DOHH2 (cell line): Measurements from ENCODE around the gene OLFML2A.

Experiments
- H3F3A ChIP-seq: fragments of 200-600 bp; sonication (generic), shearing (Covaris generic); 2 replicates; pipeline ENCODE4 v1.6.0; 2016; ENCODE audit warnings: antibody characterized with exemption, mild to moderate bottlenecking; ENCODE audit not compliant: control insufficient read depth, insufficient read depth
- H3K27ac ChIP-seq: fragments of 200-600 bp; sonication (generic); 2 replicates; pipeline ENCODE4 v1.5.1; 2014; ENCODE audit warnings: low read depth, mild to moderate bottlenecking, low read length, moderate library complexity
- H3K27me3 ChIP-seq: fragments of 200-600 bp; sonication (generic); 2 replicates; pipeline ENCODE4 v1.6.1; 2014; ENCODE audit warnings: mild to moderate bottlenecking, low read length, mixed read lengths; ENCODE audit not compliant: control insufficient read depth
- H3K36me3 ChIP-seq: fragments of 200-600 bp; sonication (generic); 2 replicates; pipeline ENCODE4 v1.6.1; 2014; ENCODE audit warnings: mild to moderate bottlenecking, low read length, moderate library complexity, mixed read lengths; ENCODE audit not compliant: control insufficient read depth
- H3K4me1 ChIP-seq: fragments of 200-600 bp; sonication (generic); 2 replicates; pipeline ENCODE4 v1.6.1; 2014; ENCODE audit warnings: mild to moderate bottlenecking, low read length, mixed read lengths; ENCODE audit not compliant: control insufficient read depth
- H3K4me2 ChIP-seq: fragments of 200-600 bp; sonication (generic); 2 replicates; pipeline ENCODE4 v1.6.0; 2014; ENCODE audit warnings: mild to moderate bottlenecking, low read length, moderate library complexity
- H3K4me3 ChIP-seq: fragments of 200-600 bp; sonication (generic); 2 replicates; pipeline ENCODE4 v1.5.1; 2014; ENCODE audit warnings: mild to moderate bottlenecking, low read length, mixed read lengths
- H3K79me2 ChIP-seq: fragments of 200-600 bp; sonication (generic); 2 replicates; pipeline ENCODE4 v1.6.1; 2014; ENCODE audit warnings: mild to moderate bottlenecking, low read length, mixed read lengths; ENCODE audit not compliant: control insufficient read depth
- H3K9me2 ChIP-seq: fragments of 200-600 bp; sonication (generic); replicated peaks from 2 replicates; pipeline ENCODE4 v1.6.1; 2014; ENCODE audit warnings: mild to moderate bottlenecking, low read length, mixed read lengths; ENCODE audit not compliant: control insufficient read depth
- H3K9me3 ChIP-seq: fragments of 200-600 bp; sonication (generic); 2 replicates; pipeline ENCODE4 v1.6.1; 2014; ENCODE audit warnings: antibody characterized with exemption, low read length, mixed read lengths; ENCODE audit not compliant: control insufficient read depth, insufficient read depth
- H4K20me1 ChIP-seq: fragments of 200-600 bp; sonication (generic); 2 replicates; pipeline ENCODE4 v1.6.0; 2014; ENCODE audit warnings: low read depth, mild to moderate bottlenecking, antibody characterized with exemption, low read length, moderate library complexity; ENCODE audit not compliant: control insufficient read depth, insufficient read depth
- EZH2phosphoT487 ChIP-seq: fragments of 200-600 bp; sonication (generic); IDR thresholded peaks from 2 replicates; pipeline ENCODE4 v1.6.1; 2017; ENCODE audit warnings: borderline replicate concordance, mild to moderate bottlenecking, antibody characterized with exemption, low read length, moderate library complexity, mixed read lengths
- TF ChIP-seq, protein P1 (sequence below): fragments of 200-600 bp; sonication (generic); IDR thresholded peaks from one replicate; pipeline ENCODE4 v1.5.1; 2014; ENCODE audit warnings: antibody characterized with exemption, mild to moderate bottlenecking, low read depth, low read length; ENCODE audit not compliant: poor library complexity, severe bottlenecking

Gene OLFML2A

DNA sequence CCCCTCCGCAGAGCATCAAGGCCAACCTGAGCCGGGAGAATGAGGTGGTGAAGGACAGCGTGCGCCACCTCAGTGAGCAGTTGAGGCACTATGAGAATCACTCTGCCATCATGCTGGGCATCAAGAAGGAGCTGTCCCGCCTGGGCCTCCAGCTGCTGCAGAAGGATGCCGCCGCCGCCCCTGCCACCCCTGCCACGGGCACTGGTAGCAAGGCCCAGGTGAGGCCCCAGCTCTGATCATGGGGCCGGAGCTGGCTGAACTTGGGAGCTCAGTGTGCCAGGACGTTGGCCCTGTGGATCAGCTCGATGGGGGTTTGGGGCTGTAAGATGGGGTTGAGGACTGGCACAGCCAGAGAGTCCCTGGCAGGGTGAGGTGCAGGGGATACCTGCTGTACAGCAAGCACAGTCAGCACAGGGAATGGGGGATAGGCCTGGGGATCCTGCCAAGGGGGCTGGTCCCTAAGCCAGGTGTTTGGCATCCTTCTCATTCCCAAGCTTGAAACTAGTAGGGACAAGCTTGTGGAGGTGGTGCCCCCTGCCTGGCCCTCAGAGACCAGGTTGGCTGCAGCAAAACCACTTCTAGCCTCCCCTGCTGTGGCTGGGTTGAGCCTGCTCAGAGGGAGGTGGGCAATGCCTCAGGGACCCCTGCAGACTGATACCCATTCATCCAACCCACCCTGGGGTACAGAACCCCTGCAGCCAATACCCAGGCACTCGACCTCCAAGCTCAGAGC, 22.5 kb downstream of the OLFML2A start:
- Histone ChIP-seq H3K4me1 (no peaks in the 10 kb centered on the region), H3K79me2 (no peaks in the 10 kb centered on the region), H3K4me2 (no peak overlapping the region), H3K9me2 (no peaks in the 10 kb centered on the region), H3K4me3 (no peak overlapping the region), H3K36me3 (no peaks in the 10 kb centered on the region), H3F3A (no peaks in the 10 kb centered on the region), H3K27ac (no peak overlapping the region), H4K20me1 (no peaks in the 10 kb centered on the region), H3K9me3 (no peaks in the 10 kb centered on the region), H3K27me3 (peaks cover 40% of the 10 kb centered on the region)
- no peak for TF ChIP-seq EZH2phosphoT487
- TF ChIP-seq, protein P1, sequence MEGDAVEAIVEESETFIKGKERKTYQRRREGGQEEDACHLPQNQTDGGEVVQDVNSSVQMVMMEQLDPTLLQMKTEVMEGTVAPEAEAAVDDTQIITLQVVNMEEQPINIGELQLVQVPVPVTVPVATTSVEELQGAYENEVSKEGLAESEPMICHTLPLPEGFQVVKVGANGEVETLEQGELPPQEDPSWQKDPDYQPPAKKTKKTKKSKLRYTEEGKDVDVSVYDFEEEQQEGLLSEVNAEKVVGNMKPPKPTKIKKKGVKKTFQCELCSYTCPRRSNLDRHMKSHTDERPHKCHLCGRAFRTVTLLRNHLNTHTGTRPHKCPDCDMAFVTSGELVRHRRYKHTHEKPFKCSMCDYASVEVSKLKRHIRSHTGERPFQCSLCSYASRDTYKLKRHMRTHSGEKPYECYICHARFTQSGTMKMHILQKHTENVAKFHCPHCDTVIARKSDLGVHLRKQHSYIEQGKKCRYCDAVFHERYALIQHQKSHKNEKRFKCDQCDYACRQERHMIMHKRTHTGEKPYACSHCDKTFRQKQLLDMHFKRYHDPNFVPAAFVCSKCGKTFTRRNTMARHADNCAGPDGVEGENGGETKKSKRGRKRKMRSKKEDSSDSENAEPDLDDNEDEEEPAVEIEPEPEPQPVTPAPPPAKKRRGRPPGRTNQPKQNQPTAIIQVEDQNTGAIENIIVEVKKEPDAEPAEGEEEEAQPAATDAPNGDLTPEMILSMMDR, result no peak

DNA sequence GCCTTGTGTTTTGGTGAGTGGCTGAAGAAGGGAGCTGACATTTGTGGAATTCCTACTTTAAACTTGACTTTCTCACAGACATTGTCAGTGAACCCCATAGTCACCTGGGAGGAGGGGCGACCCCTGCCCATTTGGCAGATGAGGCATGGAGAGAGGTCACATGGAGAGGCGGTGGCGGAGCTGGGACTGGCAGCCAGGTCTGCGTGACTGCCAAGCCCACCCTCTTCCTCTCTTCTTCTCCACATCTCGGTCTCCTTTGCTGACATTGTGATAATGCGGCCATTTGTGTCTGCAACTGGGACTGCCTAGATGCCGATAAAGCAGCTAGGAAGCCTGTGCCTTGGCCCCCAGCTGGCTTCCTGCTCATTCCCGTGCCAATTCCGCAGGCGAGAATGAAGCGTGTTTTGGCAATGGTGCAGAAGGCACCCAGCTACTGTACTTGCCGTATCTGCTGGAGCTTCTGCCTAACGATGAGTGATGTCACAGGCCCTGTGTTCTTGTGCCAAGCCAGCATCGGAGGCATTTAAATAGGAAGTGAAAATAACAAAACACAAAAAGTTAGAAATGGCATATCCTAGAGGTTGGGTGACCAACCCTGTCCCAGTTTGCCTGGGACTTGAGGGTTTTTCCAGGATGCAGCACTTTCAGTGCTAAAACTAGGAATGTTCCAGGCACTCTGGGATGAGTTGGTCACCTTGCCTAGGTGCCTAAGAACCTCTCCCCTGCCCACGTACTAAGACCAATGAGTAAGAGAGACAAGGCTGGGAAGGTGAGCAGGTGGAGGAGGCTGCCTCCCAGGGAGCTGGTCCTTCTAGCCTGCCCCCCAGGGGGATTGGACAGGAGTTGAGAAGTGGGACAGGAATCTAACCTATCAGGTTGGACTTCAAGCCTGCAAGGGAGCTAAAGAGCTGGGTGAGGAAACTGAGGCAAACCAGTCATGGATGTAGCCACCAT, 23.6 kb downstream of the OLFML2A start:
- no peak overlapping the region for H3K4me3 ChIP-seq
- TF ChIP-seq, protein P1, result no peak
- TF ChIP-seq EZH2phosphoT487, result no peak
- no peak overlapping the region for H3K27ac ChIP-seq
- H3K4me1 ChIP-seq, result no peaks in the 10 kb centered on the region
- H3K9me2 ChIP-seq, result no peaks in the 10 kb centered on the region
- no peak overlapping the region for H3K4me2 ChIP-seq
- no peaks in the 10 kb centered on the region for H3K79me2 ChIP-seq
- H3K27me3 ChIP-seq, result peaks cover 40% of the 10 kb centered on the region
- H4K20me1 ChIP-seq, result no peaks in the 10 kb centered on the region
- H3K36me3 ChIP-seq, result no peaks in the 10 kb centered on the region
- no peaks in the 10 kb centered on the region for H3F3A ChIP-seq
- no peaks in the 10 kb centered on the region for H3K9me3 ChIP-seq

DNA sequence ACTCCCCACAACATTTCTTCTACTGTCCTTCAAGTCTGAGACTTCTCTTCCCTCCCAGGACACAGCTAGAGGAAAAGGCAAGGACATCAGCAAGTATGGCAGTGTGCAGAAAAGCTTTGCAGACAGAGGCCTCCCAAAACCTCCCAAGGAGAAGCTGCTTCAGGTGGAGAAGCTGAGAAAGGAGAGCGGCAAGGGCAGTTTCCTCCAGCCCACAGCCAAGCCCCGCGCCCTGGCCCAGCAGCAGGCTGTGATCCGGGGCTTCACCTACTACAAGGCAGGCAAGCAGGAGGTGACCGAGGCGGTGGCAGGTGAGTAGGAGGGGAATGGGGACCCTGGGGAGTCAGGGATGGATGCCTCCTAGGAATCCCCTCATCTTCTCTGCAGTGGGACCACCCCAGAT, 24.4 kb downstream of the OLFML2A start:
- Histone ChIP-seq H3K27ac (no peak overlapping the region), H3K4me1 (no peaks in the 10 kb centered on the region)

More for the DNA sequence above, 24.4 kb downstream of the OLFML2A start:
- H3F3A ChIP-seq, result no peaks in the 10 kb centered on the region
- no peaks in the 10 kb centered on the region for H3K36me3 ChIP-seq
- H3K4me2 ChIP-seq, result no peak overlapping the region
- H3K27me3 ChIP-seq, result peaks cover 40% of the 10 kb centered on the region
- TF ChIP-seq, protein P1, result no peak
- TF ChIP-seq EZH2phosphoT487, result no peak
- no peaks in the 10 kb centered on the region for H3K9me3 ChIP-seq
- H3K4me3 ChIP-seq, result no peak overlapping the region
- H3K9me2 ChIP-seq, result no peaks in the 10 kb centered on the region
- H3K79me2 ChIP-seq, result no peaks in the 10 kb centered on the region
- no peaks in the 10 kb centered on the region for H4K20me1 ChIP-seq
